GDM1 (cell line): ENCODE measurements around the gene OR56A5.

Experiments used
- DNase-seq: peaks from one replicate; lab custom pipeline; 2025; lab: John Stamatoyannopoulos, UW

OR56A5 gene

DNA sequence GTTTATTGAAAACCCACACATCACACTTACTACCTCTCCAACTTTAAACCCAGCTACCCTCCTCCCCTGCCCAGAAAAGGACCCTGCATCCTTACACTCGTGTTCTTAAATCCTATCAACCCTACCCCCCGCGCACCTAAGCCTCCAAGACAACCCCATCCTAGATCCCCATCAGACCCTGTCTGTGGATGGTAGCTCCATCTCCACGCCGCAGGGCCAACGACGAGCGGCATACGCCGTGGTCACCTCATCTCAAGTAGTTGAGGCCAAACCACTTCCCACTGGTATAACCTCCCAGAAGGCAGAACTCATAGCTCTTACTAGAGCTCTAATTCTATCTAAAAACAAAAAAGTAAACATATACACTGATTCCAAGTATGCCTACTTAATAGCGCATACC is 35.6 kb downstream of the OR56A5 start:
- DNase-seq: no peak

DNA sequence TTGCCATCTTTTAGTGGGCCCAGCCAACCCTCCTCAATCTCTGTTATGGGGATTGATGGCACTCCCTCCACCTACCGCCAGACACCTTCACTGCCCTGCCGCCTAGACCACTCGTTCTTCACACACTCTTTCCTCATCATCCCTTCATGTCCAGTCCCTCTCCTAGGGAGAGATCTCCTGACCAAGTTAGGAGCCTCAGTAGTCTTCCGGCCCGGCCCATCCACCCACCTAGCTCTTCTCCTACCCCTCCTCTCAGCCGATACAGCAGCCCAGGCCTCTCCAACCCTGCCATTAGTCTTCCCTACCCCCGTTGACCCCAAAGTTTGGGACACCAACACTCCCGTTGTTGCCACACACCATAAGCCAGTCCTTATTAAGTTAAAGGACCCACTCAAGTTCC is 37.2 kb downstream of the OR56A5 start:
- no peak for DNase-seq

DNA sequence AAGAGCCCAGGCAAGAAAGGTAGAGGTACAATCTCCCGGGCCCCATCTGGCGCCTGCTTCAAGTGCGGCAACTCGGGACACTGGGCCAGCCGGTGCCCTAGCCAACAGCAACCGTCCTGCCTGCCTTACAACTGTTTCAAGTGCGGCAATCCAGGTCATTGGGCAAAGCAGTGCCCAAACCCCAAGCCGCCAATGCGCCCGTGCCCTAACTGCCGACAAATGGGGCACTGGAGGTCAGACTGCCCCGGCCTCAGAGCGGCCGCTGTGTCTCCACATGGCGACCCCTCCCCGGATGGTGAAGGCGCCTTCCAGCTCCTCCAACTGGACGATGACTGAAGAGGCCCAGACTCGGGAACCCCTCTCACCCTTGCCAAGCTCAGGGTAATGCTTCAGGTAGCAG is 37.7 kb downstream of the OR56A5 start:
- no peak for DNase-seq

DNA sequence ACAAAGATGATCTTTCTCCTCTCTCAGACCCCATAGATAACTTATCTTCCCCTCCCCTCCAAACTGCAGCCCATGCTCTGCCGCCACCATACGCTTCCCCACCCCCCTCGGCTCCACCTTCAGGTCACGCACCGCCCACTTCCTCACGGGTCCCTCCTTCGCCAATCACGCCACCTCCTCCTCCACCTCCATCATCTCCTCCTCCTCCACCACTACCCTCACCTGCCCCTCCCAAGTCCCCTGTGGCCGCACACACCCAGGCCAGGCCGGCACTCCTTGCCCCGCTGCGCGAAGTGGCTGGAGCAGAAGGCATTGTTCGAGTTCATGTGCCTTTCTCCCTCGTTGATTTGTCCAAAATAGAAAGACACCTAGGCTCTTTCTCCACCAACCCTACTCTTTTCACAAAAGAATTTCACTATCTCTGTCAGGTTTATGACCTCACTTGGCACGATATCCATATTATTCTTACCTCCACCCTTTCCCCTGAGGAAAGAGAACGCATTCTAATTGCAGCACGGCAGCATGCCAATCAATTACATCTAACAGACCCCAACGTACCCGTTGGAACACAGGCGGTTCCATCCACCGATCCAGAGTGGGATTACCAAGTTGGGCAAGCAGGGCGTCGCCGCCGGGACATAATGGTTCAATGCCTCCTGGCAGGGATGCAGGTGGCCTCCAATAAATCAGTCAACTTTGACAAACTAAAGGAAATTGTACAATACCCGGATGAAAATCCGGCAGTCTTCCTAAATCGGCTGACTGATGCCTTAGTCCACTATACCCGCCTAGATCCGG is 38.5 kb downstream of the OR56A5 start:
- no peak for DNase-seq

DNA sequence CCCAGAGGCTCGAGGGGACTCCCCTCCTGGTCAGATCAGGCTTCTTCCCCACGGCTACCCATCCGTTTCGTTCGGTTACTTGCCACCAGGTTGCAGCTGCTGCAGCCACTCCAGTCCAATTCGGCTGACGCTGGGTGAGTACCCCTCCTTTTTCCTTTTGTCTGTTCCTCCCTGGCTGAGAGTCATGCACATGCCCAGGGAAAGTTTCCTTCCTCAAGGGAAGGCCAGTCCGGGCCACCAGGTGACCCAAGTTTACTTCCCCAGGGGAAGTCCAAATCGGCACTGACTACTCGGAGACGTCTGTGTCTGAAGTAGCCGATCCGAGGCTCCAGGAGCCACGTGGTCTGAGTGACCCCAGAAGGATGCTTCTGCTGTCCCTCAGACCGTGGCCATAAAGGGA is 39.5 kb downstream of the OR56A5 start:
- DNase-seq: no peak

DNA sequence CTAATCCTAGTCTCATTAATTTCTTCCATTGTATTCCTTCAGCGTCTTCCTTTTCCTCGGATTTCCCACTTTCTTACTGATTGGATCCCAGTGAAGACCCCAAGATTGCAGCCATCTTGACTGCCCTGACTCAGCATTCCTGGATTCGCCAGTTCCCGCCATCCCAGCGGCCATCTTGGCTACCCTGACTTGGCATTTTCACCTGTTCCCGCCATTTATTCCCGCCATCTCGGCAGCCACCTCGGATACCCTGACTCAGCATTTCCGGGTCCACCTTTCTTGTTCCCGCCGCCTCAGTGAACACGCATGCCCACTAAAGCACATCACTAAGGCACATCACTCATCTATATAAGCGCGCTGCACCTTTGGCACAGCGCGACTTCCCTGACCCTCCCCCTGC is 40.0 kb downstream of the OR56A5 start:
- DNase-seq: no peak

DNA sequence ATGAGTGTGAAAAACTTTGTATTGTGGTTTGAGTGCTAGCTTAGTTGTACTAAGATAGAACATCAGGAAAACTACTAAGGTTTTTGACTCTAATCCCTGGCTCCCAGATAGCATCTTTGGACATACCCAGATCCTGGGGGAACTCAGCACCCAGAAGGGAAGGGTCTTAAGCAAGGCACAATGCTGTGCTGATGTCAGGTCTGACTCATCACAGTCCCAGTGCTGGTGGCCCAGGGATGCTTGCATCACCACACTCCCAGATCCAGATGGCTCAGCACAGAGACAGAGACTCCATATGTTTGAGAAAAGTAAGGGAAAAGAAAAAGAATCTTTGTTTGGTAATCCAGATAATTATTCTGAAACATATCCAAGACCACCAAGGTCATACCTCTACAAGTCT is 44.5 kb downstream of the OR56A5 start:
- DNase-seq: no peak

DNA sequence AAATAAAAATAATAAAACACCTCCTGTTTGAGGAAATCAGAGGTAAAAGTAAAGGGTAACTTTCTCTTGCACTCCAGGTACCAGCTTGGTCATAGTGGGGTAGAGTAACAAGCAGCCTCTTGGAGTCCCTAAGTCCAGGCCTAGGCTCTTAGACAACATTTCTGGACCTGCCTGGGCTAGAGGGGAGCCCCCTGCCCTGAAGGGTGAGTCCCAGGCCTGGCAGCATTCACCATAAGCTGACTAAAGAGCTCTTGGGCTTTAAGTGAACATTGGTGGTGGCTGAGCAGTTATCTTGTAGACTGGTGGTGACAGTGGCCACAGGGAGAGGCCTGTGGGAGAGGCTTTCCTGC is 44.9 kb downstream of the OR56A5 start:
- DNase-seq: no peak

DNA sequence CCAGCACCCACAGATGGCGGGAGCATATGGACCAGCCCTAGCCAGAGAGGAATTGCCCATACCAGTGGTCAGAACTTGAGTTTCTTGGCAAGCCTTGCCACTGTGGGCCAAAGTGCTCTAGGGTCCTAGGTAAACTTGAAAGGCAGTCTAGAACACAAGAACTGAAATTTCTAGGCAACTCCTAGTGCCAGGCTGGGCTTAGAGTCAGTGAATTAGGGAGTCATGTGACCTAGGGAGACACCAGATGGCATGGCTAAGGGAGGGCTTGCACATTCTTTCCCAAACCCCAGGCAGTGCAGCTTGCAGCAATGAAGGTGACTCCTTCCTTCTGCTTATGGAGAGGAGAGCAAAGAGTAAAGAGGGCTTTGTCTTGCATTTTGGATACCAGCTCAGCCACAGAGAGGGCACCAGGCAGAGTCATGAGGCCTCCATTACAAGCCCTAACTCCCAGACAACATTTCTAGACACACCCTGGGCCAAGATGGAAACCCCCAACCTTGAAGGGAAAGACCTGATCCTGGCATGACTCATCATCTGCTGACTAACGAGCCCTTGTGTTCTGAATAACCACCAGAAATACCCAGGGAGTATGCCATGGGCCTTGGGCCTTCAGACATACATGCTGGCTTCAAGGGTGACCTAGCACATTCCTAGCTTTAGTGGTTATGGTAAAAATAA is 45.4 kb downstream of the OR56A5 start:
- DNase-seq: no peak
